Measurements from ENCODE around the gene PER3.

Gene PER3

GRCh38 chr1:7783826-7784491 lies at the start of gene PER3:
TSS of gene PER3 (plus strand) at chr1:7784291. CDS start at chr1:7784878, 587 bp downstream.
- peak; percentile 76 to 86 (median 79) for DNase-seq (ENCODE audit: low read depth in 3 of 3)

- DNase-seq (ENCODE audit: low read depth in 3 of 3) = no peak
These were observed 46.0 kb upstream of the PER3 start for GRCh38 chr1:7738044-7738443.

GRCh38 chr1:7743346-7743745 lies 40.7 kb upstream of the PER3 start:
- DNase-seq (ENCODE audit: low read depth in 3 of 3) = no peak

- DNase-seq (ENCODE audit: low read depth in 3 of 3) = no peak
These were observed 39.2 kb upstream of the PER3 start for GRCh38 chr1:7744882-7745281.

- DNase-seq (ENCODE audit: low read depth in 3 of 3) = no peak
These were observed 38.3 kb upstream of the PER3 start for GRCh38 chr1:7745783-7746182.

- DNase-seq (ENCODE audit: low read depth in 3 of 3) = no peak
These were observed 36.5 kb upstream of the PER3 start for GRCh38 chr1:7747605-7748004.

DNA sequence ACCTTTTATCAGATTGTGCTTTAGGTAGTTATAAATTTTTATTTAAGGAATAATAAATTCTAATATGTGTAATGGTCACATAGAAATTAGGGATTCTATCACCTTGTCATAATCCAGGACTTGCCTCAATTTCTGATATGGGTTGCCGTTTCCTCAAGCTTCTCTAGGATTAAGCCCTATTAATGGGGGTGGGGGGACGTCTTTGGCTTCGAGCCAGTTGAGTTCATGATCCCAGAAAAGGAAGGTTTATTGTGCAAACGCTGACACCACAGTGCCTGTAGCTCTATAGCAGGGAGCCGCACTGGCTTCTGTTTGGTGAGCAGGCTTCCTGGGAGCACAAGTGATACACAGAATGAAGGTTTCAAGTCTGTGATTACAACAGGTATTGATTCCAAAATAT lies 35.0 kb upstream of the PER3 start:
- no peak for DNase-seq (ENCODE audit: low read depth in 3 of 3)

GRCh38 chr1:7751174-7751573 lies 32.9 kb upstream of the PER3 start:
- no peak for DNase-seq (ENCODE audit: low read depth in 3 of 3)

DNA sequence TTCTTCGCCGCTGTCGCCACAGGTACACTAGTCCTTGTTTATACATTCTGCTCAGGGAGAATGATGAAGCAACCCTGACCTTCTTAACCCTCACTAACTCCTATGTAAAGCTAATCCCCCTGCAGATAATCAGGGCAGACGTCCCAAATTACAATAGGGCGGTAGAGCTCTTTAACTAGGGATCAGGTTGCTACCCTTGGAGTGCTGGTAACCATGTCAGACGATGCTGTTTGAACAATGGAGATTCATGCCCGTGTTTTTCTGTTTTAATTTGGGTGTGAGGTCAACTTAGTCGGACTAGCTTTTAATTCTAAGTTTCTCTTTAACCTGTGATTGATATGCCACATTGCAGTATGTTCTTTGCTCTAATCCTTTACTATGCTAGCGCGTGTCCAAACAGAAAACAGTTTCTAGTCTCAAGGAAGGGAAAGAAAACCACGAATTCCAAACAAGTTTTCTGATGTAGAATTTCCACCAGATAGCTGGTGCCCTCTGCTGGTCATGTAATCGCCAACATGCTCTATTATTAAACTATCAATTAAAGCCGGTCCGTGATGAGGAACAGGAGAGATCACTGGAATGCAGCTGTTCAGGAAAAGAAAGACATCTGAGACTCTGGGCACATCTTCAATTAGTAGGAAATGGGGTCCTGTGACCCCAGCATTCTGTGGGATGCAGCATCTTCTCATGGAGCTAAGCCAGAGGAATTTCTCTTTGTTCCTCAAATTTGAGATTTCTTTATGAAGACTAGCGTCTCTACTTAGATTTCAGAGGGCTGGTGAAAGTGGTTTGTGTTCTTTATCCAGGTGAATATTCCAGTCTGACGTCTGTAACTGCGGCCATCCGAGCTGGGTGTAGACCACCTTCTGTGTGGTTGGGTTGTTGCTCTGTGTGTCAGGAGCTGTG lies 31.3 kb upstream of the PER3 start:
- peak; percentile 9 to 30 (median 26) for DNase-seq (ENCODE audit: low read depth in 3 of 3)

- no peak for DNase-seq (ENCODE audit: low read depth in 3 of 3)
These were observed 30.4 kb upstream of the PER3 start for GRCh38 chr1:7753641-7754040.

DNA sequence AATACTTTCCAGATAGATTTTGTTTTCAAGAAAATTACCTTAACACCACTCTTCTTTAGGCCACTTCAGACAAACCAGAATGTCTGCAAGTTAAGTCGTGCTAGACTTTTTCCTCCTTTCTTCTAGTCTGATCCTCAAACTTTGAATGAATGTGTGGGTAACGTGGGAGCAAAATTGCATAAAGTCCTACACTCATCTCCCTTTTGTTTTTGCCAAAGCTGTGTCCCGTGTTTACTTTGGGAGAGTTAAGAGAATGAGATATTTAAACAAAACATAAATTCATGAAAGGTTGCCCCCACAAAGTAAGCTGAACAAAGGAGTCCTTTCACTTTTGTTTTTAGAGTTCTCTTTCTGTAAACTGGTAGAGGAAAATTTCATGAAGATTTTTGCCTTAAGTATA lies 29.9 kb upstream of the PER3 start:
- no peak for DNase-seq (ENCODE audit: low read depth in 3 of 3)

GRCh38 chr1:7755448-7755847 lies 28.6 kb upstream of the PER3 start:
- no peak for DNase-seq (ENCODE audit: low read depth in 3 of 3)

DNA sequence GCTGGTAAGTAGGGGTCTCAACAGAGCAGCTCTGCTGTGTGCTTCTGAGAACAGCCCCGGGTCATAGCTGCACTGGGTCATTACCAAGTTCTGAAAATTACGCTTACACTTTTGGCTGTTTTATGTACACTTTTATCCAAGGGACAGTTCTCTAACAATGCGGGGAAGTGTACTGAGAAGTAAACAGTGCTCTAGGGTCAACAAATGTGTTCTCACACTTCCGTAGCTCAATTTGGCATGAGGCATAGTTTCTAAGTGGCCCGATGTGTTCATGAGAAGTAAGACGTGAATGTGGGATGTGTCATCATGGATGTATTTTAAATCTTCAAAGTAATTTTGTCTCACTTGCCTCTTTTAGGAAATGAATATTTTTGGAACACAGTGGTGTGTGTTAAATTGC lies 23.8 kb upstream of the PER3 start:
- no peak for DNase-seq (ENCODE audit: low read depth in 3 of 3)

GRCh38 chr1:7761103-7761502 lies 23.0 kb upstream of the PER3 start:
- DNase-seq (ENCODE audit: low read depth in 3 of 3) = no peak

DNA sequence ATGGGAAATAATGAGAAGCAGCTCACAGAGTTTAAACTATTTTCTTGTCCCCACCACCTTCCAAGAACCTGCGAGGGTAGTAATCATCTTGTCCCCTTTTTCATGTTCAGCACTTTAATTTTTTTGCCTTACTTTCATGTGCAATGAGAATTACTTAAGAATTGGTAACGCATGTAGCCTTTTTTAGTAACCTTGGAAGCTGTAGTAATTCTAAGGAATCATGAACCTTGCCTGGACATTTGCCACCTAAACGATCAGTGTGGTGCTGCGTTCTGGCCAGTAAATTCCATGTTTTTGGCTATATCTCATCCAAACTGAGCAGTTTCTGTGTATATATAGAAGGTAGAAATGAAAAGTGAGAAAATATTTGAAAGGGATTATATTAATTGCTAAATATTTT lies 16.9 kb upstream of the PER3 start:
- no peak for DNase-seq (ENCODE audit: low read depth in 3 of 3)

- no peak for DNase-seq (ENCODE audit: low read depth in 3 of 3)
These were observed 15.5 kb upstream of the PER3 start for GRCh38 chr1:7768583-7768982.

DNA sequence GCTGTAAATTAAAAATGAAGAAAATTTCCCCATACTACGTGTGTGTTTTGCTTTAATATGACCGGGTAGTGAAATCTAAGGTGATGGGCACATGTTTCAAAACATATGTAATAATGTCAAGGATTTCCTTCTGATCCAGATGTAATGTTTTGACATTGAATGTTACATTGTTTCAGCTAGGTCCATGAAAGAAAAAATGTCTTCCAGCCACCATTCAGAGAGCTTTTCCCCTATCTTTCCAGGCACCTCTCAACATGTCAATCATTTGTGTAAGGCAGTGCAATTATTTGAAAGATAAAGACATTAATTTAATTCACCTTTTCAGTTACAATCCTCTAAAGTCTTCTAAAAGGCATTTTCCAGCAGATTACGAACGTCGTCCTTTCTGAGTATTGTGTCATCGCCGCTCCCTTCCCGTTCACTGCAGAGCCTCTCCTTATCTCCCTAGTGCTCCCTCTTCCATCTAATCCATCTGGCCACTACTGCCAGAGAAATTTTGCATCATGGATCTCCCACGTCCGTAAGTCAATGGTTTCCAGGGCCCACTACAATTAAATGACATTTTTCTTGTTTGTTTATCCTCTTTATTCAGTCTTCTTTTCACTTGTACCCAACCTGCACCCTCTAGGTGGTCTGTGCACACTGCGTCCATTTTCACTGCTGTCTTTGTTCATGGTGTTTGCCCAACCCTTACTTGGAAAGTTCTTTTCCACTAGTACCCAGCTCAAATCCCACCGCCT lies 14.2 kb upstream of the PER3 start:
- DNase-seq (ENCODE audit: low read depth in 3 of 3) = no peak

DNA sequence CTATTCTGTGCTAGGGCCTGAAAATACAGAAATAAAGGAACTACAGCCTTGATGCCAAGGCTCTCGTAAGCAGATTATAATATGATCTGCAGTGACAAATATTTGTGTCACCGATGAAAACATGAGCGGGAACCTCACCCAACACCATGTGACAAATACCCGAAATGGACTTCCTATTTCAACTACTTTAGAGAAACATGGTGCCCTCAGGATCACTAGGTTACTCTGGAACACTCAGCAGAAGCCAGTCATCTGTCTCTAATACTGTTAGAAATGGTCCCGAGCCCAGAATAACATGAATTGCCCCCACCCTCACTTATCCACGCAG lies 13.5 kb upstream of the PER3 start:
- DNase-seq (ENCODE audit: low read depth in 3 of 3) = no peak

- peak; percentile 75 to 85 (median 78) for DNase-seq (ENCODE audit: low read depth in 3 of 3)
These were observed 12.9 kb upstream of the PER3 start, which contains the start of gene VAMP3 for GRCh38 chr1:7770997-7771822. TSS of gene VAMP3 (plus strand) at chr1:7771296. CDS start at chr1:7771384, 88 bp downstream.

- DNase-seq (ENCODE audit: low read depth in 3 of 3) = no peak
These were observed 12.2 kb upstream of the PER3 start for GRCh38 chr1:7771823-7772299.

DNA sequence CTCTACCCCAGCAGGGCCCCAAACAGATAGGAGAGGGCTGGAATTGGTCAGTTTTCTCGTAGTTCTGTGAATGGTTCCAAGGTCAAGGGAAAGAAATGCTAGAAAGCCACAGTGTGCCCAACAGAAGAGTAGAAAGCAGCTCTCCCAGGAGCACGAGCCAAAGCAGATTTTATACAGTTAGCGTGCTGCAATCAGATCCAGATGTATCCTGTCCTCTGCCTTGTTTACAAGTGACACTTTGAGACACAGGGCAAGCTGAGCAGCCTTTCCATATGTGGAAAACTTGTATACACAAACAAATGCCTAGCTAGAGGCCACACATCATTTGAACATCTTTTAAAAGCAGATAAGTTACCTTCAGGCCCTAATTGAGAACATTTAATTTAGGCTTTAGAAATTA lies 6.5 kb upstream of the PER3 start:
- no peak for DNase-seq (ENCODE audit: low read depth in 3 of 3)
